Activated CD4-positive, alpha-beta memory T cell treated with anti-CD3 and anti-CD28 coated beads, Interleukin-2, amount 10 ng/mL, durations not matched to agents 7 days and 5 days (primary cell): ENCODE data around the gene HIVEP3. TPM values are rescaled to one million over a fixed set of nuclear protein-coding genes. Genes with fewer than 3 reads are reported as not detected.

Experiments used
- CTCF ChIA-PET: fragments of 350-600 bp; sonication (Branson Sonifier 250); formaldehyde crosslinking; loops from one replicate; lab custom pipeline; 2021; ENCODE audit warnings: antibody characterized with exemption, inconsistent platforms; lab: Charles Lee
- POLR2A ChIA-PET: fragments of 350-600 bp; sonication (Branson Sonifier 250); formaldehyde crosslinking; loops from one replicate; lab custom pipeline; 2021; ENCODE audit warnings: antibody characterized with exemption; lab: Charles Lee
- DNase-seq: peaks from one replicate; pipeline ENCODE4 v3.0.0-alpha.2; 2020
- H3K27ac Mint-ChIP-seq: one replicate; pipeline ENCODE4 v1.8.0; 2021; ENCODE audit warnings: mild to moderate bottlenecking, mixed read lengths
- H3K27me3 Mint-ChIP-seq: one replicate; pipeline ENCODE4 v1.8.0; 2021; ENCODE audit warnings: mixed read lengths
- H3K36me3 Mint-ChIP-seq: one replicate; pipeline ENCODE4 v1.8.0; 2021; ENCODE audit warnings: low read depth, mixed read lengths
- H3K4me1 Mint-ChIP-seq: one replicate; pipeline ENCODE4 v1.8.0; 2021; ENCODE audit warnings: mixed read lengths
- H3K4me3 Mint-ChIP-seq: one replicate; pipeline ENCODE4 v1.8.0; 2021; ENCODE audit warnings: mild to moderate bottlenecking, mixed read lengths
- H3K9me3 Mint-ChIP-seq: one replicate; pipeline ENCODE4 v1.8.0; 2021; ENCODE audit warnings: mixed read lengths
- total RNA-seq, 2 experiments: library from RNA; stranded (reverse); gene quantifications; one replicate each; pipeline ENCODE4 v1.2.3, GENCODE V29; 2021

HIVEP3 gene
- total RNA-seq, 2 experiments from 2014 or later = 27.8 to 28.8 TPM

- ChIA-PET CTCF (no interaction called here), POLR2A (no interaction called here)
- Mint-ChIP-seq H3K36me3 (no peaks in the 10 kb centered on the region), H3K9me3 (no peaks in the 10 kb centered on the region), H3K4me3 (peak overlapping the region; percentile 9), H3K27ac (no peak overlapping the region), H3K27me3 (peaks cover 12% of the 10 kb centered on the region), H3K4me1 (peaks cover 3% of the 10 kb centered on the region)
- DNase-seq = no peak
Measured at GRCh38 chr1:41497056-41497440, 421.7 kb downstream of the HIVEP3 start.

GRCh38 chr1:41496080-41497055 lies 422.4 kb downstream of the HIVEP3 start:
- POLR2A ChIA-PET = no interaction called here
- H3K27me3 Mint-ChIP-seq = peaks cover 12% of the 10 kb centered on the region
- CTCF ChIA-PET = no interaction called here

GRCh38 chr1:41495210-41495948 lies 423.3 kb downstream of the HIVEP3 start:
- CTCF ChIA-PET = no interaction called here
- Mint-ChIP-seq H3K4me1 (peaks cover 3% of the 10 kb centered on the region), H3K36me3 (no peaks in the 10 kb centered on the region), H3K9me3 (no peaks in the 10 kb centered on the region), H3K27ac (no peak overlapping the region), H3K27me3 (peaks cover 12% of the 10 kb centered on the region), H3K4me3 (peak overlapping the region; percentile 39)
- DNase-seq = peak; percentile 34
- POLR2A ChIA-PET = no interaction called here

More at GRCh38 chr1:41496080-41497055, 422.4 kb downstream of the HIVEP3 start:
- Mint-ChIP-seq H3K4me1 (peaks cover 3% of the 10 kb centered on the region), H3K4me3 (no peak overlapping the region), H3K9me3 (no peaks in the 10 kb centered on the region), H3K36me3 (no peaks in the 10 kb centered on the region), H3K27ac (no peak overlapping the region)
- DNase-seq = peak; percentile 49

GRCh38 chr1:41494351-41495209 lies 424.1 kb downstream of the HIVEP3 start:
- no peak for DNase-seq
- H3K27ac Mint-ChIP-seq = no peak overlapping the region
- CTCF ChIA-PET = no interaction called here
- H3K36me3 Mint-ChIP-seq = no peaks in the 10 kb centered on the region
- no peaks in the 10 kb centered on the region for H3K9me3 Mint-ChIP-seq
- H3K27me3 Mint-ChIP-seq = peaks cover 18% of the 10 kb centered on the region
- H3K4me1 Mint-ChIP-seq = peaks cover 3% of the 10 kb centered on the region
- POLR2A ChIA-PET = no interaction called here
- H3K4me3 Mint-ChIP-seq = no peak overlapping the region

GRCh38 chr1:41493626-41494350 lies 424.9 kb downstream of the HIVEP3 start:
- CTCF ChIA-PET = interaction anchor here (0.9 to 1.3 kb wide), 4 partner anchors 9 to 230 kb away, joined by 3 read pairs; no protein-coding TSS in a partner anchor

DNA sequence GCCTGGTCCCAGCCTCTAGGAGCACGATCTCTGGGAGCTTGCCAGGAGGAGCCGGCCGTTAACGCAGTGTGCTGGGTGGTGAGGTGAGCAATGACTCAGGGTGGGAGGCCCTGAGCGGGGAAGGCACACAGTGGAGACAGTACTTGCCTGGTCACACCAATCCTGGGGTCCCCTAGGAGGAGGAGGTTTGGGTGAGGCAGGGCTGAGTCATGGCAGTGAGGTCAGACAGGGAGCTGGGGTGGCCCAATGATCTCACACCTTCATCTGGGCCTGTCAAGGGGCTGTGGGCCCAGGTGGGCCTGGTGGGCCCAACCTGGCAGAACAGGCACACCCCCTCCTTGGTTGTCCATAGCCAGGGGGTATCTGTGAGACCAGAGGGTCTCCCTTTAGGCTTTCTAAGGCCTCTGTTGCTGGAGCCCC lies 425.6 kb downstream of the HIVEP3 start:
- Mint-ChIP-seq H3K4me1 (peaks cover 3% of the 10 kb centered on the region), H3K27ac (no peak overlapping the region), H3K36me3 (no peaks in the 10 kb centered on the region), H3K27me3 (peaks cover 22% of the 10 kb centered on the region), H3K4me3 (no peak overlapping the region), H3K9me3 (no peaks in the 10 kb centered on the region)
- DNase-seq = no peak
- POLR2A ChIA-PET = no interaction called here
- CTCF ChIA-PET = interaction anchor here (0.9 to 1.3 kb wide), 6 partner anchors 9 to 382 kb away, joined by 3 read pairs; no protein-coding TSS in a partner anchor

More at GRCh38 chr1:41493626-41494350, 424.9 kb downstream of the HIVEP3 start:
- H3K4me3 Mint-ChIP-seq = no peak overlapping the region
- no peaks in the 10 kb centered on the region for H3K9me3 Mint-ChIP-seq
- H3K4me1 Mint-ChIP-seq = peaks cover 3% of the 10 kb centered on the region
- POLR2A ChIA-PET = no interaction called here
- H3K27me3 Mint-ChIP-seq = peaks cover 22% of the 10 kb centered on the region
- DNase-seq = no peak
- no peaks in the 10 kb centered on the region for H3K36me3 Mint-ChIP-seq
- H3K27ac Mint-ChIP-seq = no peak overlapping the region

DNA sequence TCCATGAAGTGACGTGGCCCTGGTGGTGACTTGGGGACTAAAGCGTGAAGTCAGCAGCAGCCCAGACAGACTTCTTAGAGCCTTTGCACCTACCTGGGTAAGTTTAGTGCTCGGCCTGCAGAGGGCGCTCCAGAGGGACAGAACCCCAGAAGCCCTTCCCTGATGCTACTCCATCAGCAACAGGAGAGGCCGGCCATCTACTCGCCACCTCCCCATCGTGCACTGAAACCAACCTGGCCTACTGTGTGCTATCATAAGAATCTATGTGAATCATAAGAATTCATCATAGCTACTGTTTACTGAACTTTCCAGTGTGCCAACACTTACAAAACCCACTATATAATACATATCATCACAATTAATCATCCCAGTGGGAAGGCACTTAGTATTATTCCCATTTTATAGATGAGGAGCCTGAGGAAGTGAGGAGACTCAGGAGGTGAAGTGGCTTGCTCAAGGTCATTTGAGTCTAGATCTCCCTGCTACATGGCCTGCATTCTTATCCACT lies 426.3 kb downstream of the HIVEP3 start:
- H3K9me3 Mint-ChIP-seq = no peaks in the 10 kb centered on the region
- ChIA-PET CTCF (interaction anchor here (0.7 to 1.5 kb wide), 10 partner anchors 9 to 383 kb away, joined by 3 to 4 read pairs (median 3); no protein-coding TSS in a partner anchor), POLR2A (no interaction called here)
- H3K27me3 Mint-ChIP-seq = peaks cover 19% of the 10 kb centered on the region
- H3K4me1 Mint-ChIP-seq = peaks cover 3% of the 10 kb centered on the region
- H3K27ac Mint-ChIP-seq = no peak overlapping the region
- DNase-seq = peak; percentile 60
- H3K4me3 Mint-ChIP-seq = no peak overlapping the region
- H3K36me3 Mint-ChIP-seq = no peaks in the 10 kb centered on the region

- Mint-ChIP-seq H3K4me1 (peaks cover 15% of the 10 kb centered on the region), H3K36me3 (no peaks in the 10 kb centered on the region), H3K4me3 (no peak overlapping the region), H3K27ac (no peak overlapping the region), H3K9me3 (no peaks in the 10 kb centered on the region), H3K27me3 (peaks cover 26% of the 10 kb centered on the region)
- CTCF ChIA-PET = interaction anchor here (1.4 to 1.5 kb wide), 2 partner anchors 25 to 321 kb away, joined by 3 to 4 read pairs; no protein-coding TSS in a partner anchor
- POLR2A ChIA-PET = no interaction called here
- DNase-seq = no peak
Measured at GRCh38 chr1:41490911-41491310, 427.8 kb downstream of the HIVEP3 start.

DNA sequence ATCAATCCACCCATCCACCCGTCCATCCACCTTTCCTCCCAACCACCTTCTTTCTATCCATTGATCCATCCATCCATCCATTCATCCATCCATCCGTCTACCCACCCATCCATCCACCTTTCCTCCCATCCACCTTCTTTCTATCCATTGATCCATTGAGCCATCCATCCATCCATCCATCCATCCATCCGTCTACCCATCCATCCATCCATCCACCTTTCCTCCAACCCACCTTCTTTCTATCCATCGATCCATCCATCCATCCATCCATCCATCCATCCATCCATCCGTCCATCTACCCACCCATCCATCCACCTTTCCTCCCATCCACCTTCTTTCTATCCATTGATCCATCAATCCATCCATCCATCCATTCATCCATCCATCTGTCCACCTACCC lies 429.2 kb downstream of the HIVEP3 start:
- H3K9me3 Mint-ChIP-seq = no peaks in the 10 kb centered on the region
- no peak overlapping the region for H3K27ac Mint-ChIP-seq
- CTCF ChIA-PET = no interaction called here
- POLR2A ChIA-PET = no interaction called here
- DNase-seq = no peak
- H3K4me1 Mint-ChIP-seq = peaks cover 14% of the 10 kb centered on the region
- H3K36me3 Mint-ChIP-seq = no peaks in the 10 kb centered on the region
- H3K4me3 Mint-ChIP-seq = no peak overlapping the region
- peaks cover 23% of the 10 kb centered on the region for H3K27me3 Mint-ChIP-seq

DNA sequence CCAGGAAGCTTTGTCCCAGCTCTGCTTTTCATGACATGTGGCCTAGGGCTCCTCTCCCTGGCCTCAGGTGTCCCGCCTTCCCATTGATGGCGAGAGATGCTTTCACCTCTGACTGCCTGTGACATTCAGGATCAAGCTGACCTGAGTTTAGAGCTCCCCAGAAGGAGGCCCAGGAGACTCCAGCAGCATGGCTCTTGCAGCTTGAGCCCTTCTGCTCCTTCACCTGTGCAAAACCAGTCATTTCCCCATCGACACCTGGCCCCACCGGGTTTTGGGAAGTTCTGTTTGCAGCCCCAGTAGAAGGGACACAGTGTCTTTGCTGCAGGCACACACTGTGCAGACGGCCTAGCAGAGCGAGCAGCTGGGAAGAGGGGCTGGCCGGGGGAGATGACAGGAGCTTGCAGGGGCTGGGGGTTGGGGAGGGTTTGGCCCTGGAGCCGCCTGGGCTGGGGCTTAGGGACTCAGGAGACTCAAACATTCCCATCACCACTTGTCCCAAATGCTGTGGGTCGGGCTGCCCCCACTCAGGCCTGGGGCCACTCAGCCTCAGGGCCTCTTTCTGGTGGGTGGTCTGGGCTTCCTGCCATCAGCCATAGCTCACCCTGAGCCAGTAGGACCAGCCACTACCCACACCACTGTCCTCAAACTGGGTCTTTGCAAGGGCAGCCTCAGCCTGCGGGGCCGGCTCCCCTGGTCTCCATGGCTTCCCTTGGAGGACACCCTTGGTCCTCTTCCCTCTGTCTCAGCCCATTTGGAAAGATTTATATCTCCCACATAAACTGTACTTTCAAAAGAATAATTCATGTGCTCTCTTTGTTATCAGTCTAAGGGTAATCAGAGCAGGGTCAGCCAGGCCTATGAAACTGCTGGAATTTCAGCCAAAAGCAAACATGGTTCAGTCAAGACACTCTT lies 430.4 kb downstream of the HIVEP3 start:
- Mint-ChIP-seq H3K27ac (no peak overlapping the region), H3K4me3 (no peak overlapping the region), H3K9me3 (no peaks in the 10 kb centered on the region), H3K36me3 (no peaks in the 10 kb centered on the region), H3K27me3 (peaks cover 23% of the 10 kb centered on the region), H3K4me1 (peaks cover 14% of the 10 kb centered on the region)
- POLR2A ChIA-PET = no interaction called here
- DNase-seq = no peak
- CTCF ChIA-PET = no interaction called here
